HG03342 (cell line): ENCODE data around the gene IFI27L2.
"Not testable (repeated sequence)": the region's sequence is repeated elsewhere in the genome, so short reads cannot be mapped to it uniquely, and the experiment has no call there.

Source experiments
- ATAC-seq: cut with Tn5 transposase; IDR thresholded peaks from one replicate; pipeline ENCODE4 v1.9.1; 2021; ENCODE audit warnings: mild to moderate bottlenecking, moderate library complexity; ENCODE audit not compliant: unreplicated experiment

IFI27L2 gene

GRCh38 chr14:94129111-94129757, at the start of gene IFI27L2:
Gene IFI27L2, minus strand, starts transcription at chr14:94129604. Its CDS starts 40 bp downstream, at chr14:94129564.
- peak; percentile 89 for ATAC-seq

- ATAC-seq = no peak
These were observed 48.4 kb upstream of the IFI27L2 start for GRCh38 chr14:94177806-94178205.

- no peak for ATAC-seq
These were observed 47.4 kb upstream of the IFI27L2 start for GRCh38 chr14:94176808-94177207.

- ATAC-seq = no peak
These were observed 46.3 kb upstream of the IFI27L2 start for GRCh38 chr14:94175747-94176146.

- no peak for ATAC-seq
These were observed 45.8 kb upstream of the IFI27L2 start for GRCh38 chr14:94175011-94175745.

- ATAC-seq = no peak
These were observed 45.2 kb upstream of the IFI27L2 start for GRCh38 chr14:94174604-94175010.

- ATAC-seq = peak; percentile 81
These were observed 44.6 kb upstream of the IFI27L2 start, which contains the start of gene PPP4R4 for GRCh38 chr14:94173885-94174603. Gene PPP4R4, plus strand, starts transcription at chr14:94174322. Its CDS starts 144 bp downstream, at chr14:94174466.

GRCh38 chr14:94173471-94173884, 44.1 kb upstream of the IFI27L2 start:
- ATAC-seq = no peak

- ATAC-seq = no peak
These were observed 43.1 kb upstream of the IFI27L2 start for GRCh38 chr14:94172545-94172944.

- ATAC-seq = no peak
These were observed 41.8 kb upstream of the IFI27L2 start for GRCh38 chr14:94171208-94171607.

GRCh38 chr14:94170136-94170535, 40.7 kb upstream of the IFI27L2 start:
- no peak for ATAC-seq

- ATAC-seq = no peak
These were observed 36.3 kb upstream of the IFI27L2 start for GRCh38 chr14:94165744-94166143.

- ATAC-seq = no peak
These were observed 35.5 kb upstream of the IFI27L2 start for GRCh38 chr14:94164685-94165431.

GRCh38 chr14:94163796-94164195, 34.4 kb upstream of the IFI27L2 start:
- no peak for ATAC-seq

GRCh38 chr14:94162466-94162865, 33.1 kb upstream of the IFI27L2 start:
- no peak for ATAC-seq

- ATAC-seq = no peak
These were observed 32.6 kb upstream of the IFI27L2 start for GRCh38 chr14:94161981-94162380.

GRCh38 chr14:94161058-94161457, 31.7 kb upstream of the IFI27L2 start:
- ATAC-seq = no peak

GRCh38 chr14:94158239-94158883, 29.0 kb upstream of the IFI27L2 start:
- ATAC-seq = no peak

GRCh38 chr14:94157197-94157596, 27.8 kb upstream of the IFI27L2 start:
- ATAC-seq = no peak

GRCh38 chr14:94156143-94156542, 26.7 kb upstream of the IFI27L2 start:
- ATAC-seq = not testable (repeated sequence)
